ENCODE measurements around the gene SPOP. TPM values are rescaled to one million over a fixed set of nuclear protein-coding genes. Genes with fewer than 3 reads are reported as not detected.
"Not testable (repeated sequence)": the region's sequence is repeated elsewhere in the genome, so short reads cannot be mapped to it uniquely, and the experiment has no call there.

SPOP gene
- total RNA-seq, 1 donor from 2014 or later, result 60.3 TPM

- Mint-ChIP-seq H3K27ac (ENCODE audit: unreplicated experiment) (no peak overlapping the region), H3K9me3 (no peaks in the 10 kb centered on the region), H3K4me1 (peaks cover 28% of the 10 kb centered on the region), H3K36me3 (ENCODE audit: low read depth) (no peaks in the 10 kb centered on the region), H3K27me3 (ENCODE audit: low read depth) (peaks cover 71% of the 10 kb centered on the region), H3K4me3 (peak overlapping the region; percentile 25)
- no peak for TF ChIP-seq CTCF (conservative IDR thresholded peaks at IDR 0.05)
- no peak for DNase-seq (ENCODE audit: low read depth, low spot score)
Observed at GRCh38 chr17:49571283-49571682, 106.6 kb downstream of the SPOP start.

- Mint-ChIP-seq H3K27me3 (ENCODE audit: low read depth) (peaks cover 74% of the 10 kb centered on the region), H3K9me3 (no peaks in the 10 kb centered on the region), H3K27ac (ENCODE audit: unreplicated experiment) (no peak overlapping the region), H3K36me3 (ENCODE audit: low read depth) (no peaks in the 10 kb centered on the region), H3K4me3 (peak overlapping the region; percentile 25), H3K4me1 (peaks cover 32% of the 10 kb centered on the region)
- TF ChIP-seq CTCF (conservative IDR thresholded peaks at IDR 0.05), result no peak
- DNase-seq (ENCODE audit: low read depth, low spot score), result no peak
Observed at GRCh38 chr17:49570540-49571242, 107.2 kb downstream of the SPOP start.

GRCh38 chr17:49568695-49569047 lies 109.2 kb downstream of the SPOP start:
- not testable (repeated sequence) for H3K36me3 Mint-ChIP-seq (ENCODE audit: low read depth); H3K4me3 Mint-ChIP-seq; H3K27ac Mint-ChIP-seq (ENCODE audit: unreplicated experiment); H3K9me3 Mint-ChIP-seq; DNase-seq (ENCODE audit: low read depth, low spot score)
- peaks cover 72% of the 10 kb centered on the region for H3K27me3 Mint-ChIP-seq (ENCODE audit: low read depth)
- peaks cover 25% of the 10 kb centered on the region for H3K4me1 Mint-ChIP-seq

- no peak overlapping the region for H3K27ac Mint-ChIP-seq (ENCODE audit: unreplicated experiment)
- peaks cover 71% of the 10 kb centered on the region for H3K27me3 Mint-ChIP-seq (ENCODE audit: low read depth)
- H3K9me3 Mint-ChIP-seq, result no peaks in the 10 kb centered on the region
- peaks cover 20% of the 10 kb centered on the region for H3K4me1 Mint-ChIP-seq
- DNase-seq (ENCODE audit: low read depth, low spot score), result peak; percentile 95
- peak; percentile 92 for TF ChIP-seq CTCF (conservative IDR thresholded peaks at IDR 0.05)
- peak overlapping the region; percentile 82 for H3K4me3 Mint-ChIP-seq
- no peaks in the 10 kb centered on the region for H3K36me3 Mint-ChIP-seq (ENCODE audit: low read depth)
Observed at GRCh38 chr17:49567871-49568694, 109.8 kb downstream of the SPOP start.

GRCh38 chr17:49567104-49567521 lies 110.8 kb downstream of the SPOP start:
- no peaks in the 10 kb centered on the region for H3K36me3 Mint-ChIP-seq (ENCODE audit: low read depth)
- TF ChIP-seq CTCF (conservative IDR thresholded peaks at IDR 0.05), result no peak
- H3K9me3 Mint-ChIP-seq, result no peaks in the 10 kb centered on the region
- no peak for DNase-seq (ENCODE audit: low read depth, low spot score)
- peak overlapping the region; percentile 22 for H3K4me3 Mint-ChIP-seq
- H3K4me1 Mint-ChIP-seq, result peaks cover 20% of the 10 kb centered on the region
- no peak overlapping the region for H3K27ac Mint-ChIP-seq (ENCODE audit: unreplicated experiment)
- peaks cover 65% of the 10 kb centered on the region for H3K27me3 Mint-ChIP-seq (ENCODE audit: low read depth)

GRCh38 chr17:49566668-49567071 lies 111.2 kb downstream of the SPOP start:
- Mint-ChIP-seq H3K4me3 (peak overlapping the region; percentile 22), H3K9me3 (no peaks in the 10 kb centered on the region), H3K4me1 (peaks cover 20% of the 10 kb centered on the region), H3K27ac (ENCODE audit: unreplicated experiment) (no peak overlapping the region), H3K27me3 (ENCODE audit: low read depth) (peaks cover 62% of the 10 kb centered on the region), H3K36me3 (ENCODE audit: low read depth) (no peaks in the 10 kb centered on the region)
- TF ChIP-seq CTCF (conservative IDR thresholded peaks at IDR 0.05), result no peak
- no peak for DNase-seq (ENCODE audit: low read depth, low spot score)
